ENCODE data around the gene NR5A2.
A peak's percentile ranks its signal among the peaks of the same experiment; 100 is the strongest.

Gene NR5A2

GRCh38 chr1:200058341-200058740 is 30.8 kb downstream of the NR5A2 start:
- no peak for DNase-seq (ENCODE audit: low read depth)
- H3K4me3 ChIP-seq (ENCODE audit: low read depth, low read length): no peak overlapping the region
- TF ChIP-seq CTCF (IDR thresholded peaks at IDR 0.05; ENCODE audit: control insufficient read depth, extremely low read depth, insufficient read depth): no peak

- no peak for DNase-seq (ENCODE audit: low read depth)
- TF ChIP-seq CTCF (IDR thresholded peaks at IDR 0.05; ENCODE audit: control insufficient read depth, extremely low read depth, insufficient read depth): no peak
- H3K4me3 ChIP-seq (ENCODE audit: low read depth, low read length): no peak overlapping the region
Measured at GRCh38 chr1:200062143-200062542, 34.6 kb downstream of the NR5A2 start.

DNA sequence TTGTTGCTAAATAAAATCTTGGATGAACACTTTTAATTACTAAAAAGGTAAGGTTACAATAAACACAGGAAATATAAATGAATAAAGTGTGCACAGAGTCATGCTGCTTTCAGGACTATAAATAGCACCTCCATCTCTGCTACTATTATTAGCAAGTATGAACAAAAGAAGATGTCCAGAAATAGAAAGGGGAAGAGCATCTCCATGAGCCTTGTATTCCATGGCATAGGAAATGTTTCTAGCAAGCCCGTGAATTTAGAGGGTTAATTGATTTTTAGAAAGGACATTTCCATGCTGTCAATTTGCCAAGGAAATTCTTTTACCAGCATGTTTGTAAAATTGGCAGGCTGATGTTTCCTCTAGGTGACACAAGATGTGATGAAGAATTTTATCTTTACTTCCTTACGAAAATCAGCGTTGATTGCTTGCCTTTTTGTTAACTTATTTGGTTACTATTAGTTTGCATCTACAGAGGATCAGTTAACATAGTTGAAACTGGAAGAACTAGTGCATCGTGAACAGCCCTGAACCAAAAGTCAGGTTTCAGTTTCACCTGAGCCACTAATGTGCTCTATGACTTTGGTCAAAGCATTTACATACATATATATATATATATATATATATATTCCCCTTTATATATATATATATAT is 45.3 kb downstream of the NR5A2 start:
- no peak for DNase-seq (ENCODE audit: low read depth)
- TF ChIP-seq CTCF (IDR thresholded peaks at IDR 0.05; ENCODE audit: control insufficient read depth, extremely low read depth, insufficient read depth): no peak
- H3K4me3 ChIP-seq (ENCODE audit: low read depth, low read length): no peak overlapping the region

DNA sequence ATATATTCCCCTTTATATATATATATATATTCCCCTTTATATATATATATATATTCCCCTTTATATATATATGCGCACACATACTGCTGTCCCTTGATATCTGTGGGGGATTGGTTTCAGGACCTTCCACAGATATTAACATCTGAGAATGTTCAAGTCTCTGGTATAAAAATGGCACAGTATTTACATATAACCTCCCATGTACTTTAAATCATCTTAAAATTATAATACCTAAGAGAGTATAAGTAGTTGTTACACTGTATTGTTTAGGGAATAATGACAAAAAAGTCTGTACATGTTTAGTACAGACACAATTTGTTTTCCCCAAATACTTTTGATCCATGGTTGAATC is 45.8 kb downstream of the NR5A2 start:
- TF ChIP-seq CTCF (IDR thresholded peaks at IDR 0.05; ENCODE audit: control insufficient read depth, extremely low read depth, insufficient read depth): no peak
- no peak for DNase-seq (ENCODE audit: low read depth)

DNA sequence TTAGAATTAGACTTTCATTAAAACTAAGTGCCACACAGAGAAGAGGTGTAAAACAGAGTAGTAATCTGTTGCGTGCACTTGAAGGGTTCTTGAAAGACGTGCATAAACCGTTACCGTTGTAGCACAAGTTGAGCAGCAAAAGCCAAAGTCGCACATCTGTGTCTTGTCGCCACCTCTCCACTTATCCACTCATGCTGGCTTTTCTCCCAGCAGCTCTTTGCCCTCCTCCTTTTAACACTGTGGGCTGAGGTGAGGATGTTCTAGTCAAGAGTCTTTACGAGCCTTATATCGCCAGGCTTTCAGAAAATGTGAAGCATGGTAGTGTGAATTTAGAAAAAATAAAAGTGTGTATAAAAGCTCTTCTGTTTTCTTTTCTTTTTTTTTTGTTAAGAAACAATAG is 48.0 kb downstream of the NR5A2 start:
- no peak overlapping the region for H3K4me3 ChIP-seq (ENCODE audit: low read depth, low read length)
- DNase-seq (ENCODE audit: low read depth): no peak
- TF ChIP-seq CTCF (IDR thresholded peaks at IDR 0.05; ENCODE audit: control insufficient read depth, extremely low read depth, insufficient read depth): no peak

More for the DNA sequence above, 45.8 kb downstream of the NR5A2 start:
- no peak overlapping the region for H3K4me3 ChIP-seq (ENCODE audit: low read depth, low read length)

DNA sequence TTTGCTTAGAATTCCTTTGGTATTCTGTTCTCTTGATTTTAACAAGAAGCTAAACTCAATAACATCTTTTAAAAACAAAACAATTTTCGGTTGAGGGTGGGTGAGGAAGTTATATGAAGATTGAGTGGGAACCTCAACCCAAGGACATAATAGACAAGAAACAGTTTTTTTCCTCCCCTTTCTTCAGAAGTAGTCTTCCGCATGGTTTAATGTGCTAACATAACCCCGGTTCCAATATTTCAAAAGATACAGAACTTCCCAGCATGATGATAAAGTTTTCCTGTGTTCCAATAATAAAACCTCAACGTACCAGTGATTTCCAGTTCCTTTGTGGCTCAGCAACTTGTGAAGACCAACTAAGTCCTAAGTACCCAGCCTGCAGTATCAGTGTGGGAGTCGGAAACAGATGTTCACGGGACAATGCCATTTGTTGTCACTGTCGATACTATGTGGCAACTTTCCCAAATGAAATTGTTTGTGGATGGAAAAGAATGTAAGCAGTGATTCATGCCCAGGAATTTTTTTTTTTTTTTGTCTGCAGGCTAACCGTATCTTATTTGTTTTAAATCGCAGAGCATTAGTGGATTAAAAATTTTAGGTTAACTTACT is 48.5 kb downstream of the NR5A2 start:
- DNase-seq (ENCODE audit: low read depth): peak; percentile 59
- H3K4me3 ChIP-seq (ENCODE audit: low read depth, low read length): no peak overlapping the region
- no peak for TF ChIP-seq CTCF (IDR thresholded peaks at IDR 0.05; ENCODE audit: control insufficient read depth, extremely low read depth, insufficient read depth)
